H1 (cell line): ENCODE measurements around the gene PTPRD. TPM values are rescaled to one million over a fixed set of nuclear protein-coding genes. Genes with fewer than 3 reads are reported as not detected.

Experiments
- BCL11A ChIP-seq, 2 experiments: IDR thresholded peaks; one replicate each; pipeline ENCODE4 v1.6.1; 2011; ENCODE audit warnings: low read depth in 2 of 2, low read length in 2 of 2, mild to moderate bottlenecking in 2 of 2
- CBX8 ChIP-seq: fragments of 300-800, 300-1000 bp; sonication (generic); IDR thresholded peaks from 2 replicates; pipeline ENCODE4 v1.7.1; 2016; ENCODE audit warnings: low read depth, low read length, borderline replicate concordance
- EP300 ChIP-seq, 2 experiments: IDR thresholded peaks; 1 replicate in 1 of 2; 2 replicates in 1 of 2; pipeline ENCODE4 v1.6.1; 2011 to 2012; ENCODE audit warnings: low read depth in 2 of 2, low read length in 2 of 2, mild to moderate bottlenecking in 2 of 2, borderline replicate concordance in 1 of 2, inconsistent platforms in 1 of 2, moderate library complexity in 1 of 2
- GABPA ChIP-seq: IDR thresholded peaks from 2 replicates; pipeline ENCODE4 v1.6.1; 2011; ENCODE audit warnings: mild to moderate bottlenecking, low read length, moderate library complexity, borderline replicate concordance; ENCODE audit not compliant: insufficient read depth
- JUND ChIP-seq: IDR thresholded peaks from 2 replicates; pipeline ENCODE4 v1.6.1; 2011; ENCODE audit warnings: mild to moderate bottlenecking, improper control_type of control experiment, low read length
- polyA plus RNA-seq, 7 experiments: library from polyadenylated mRNA; depleted of rRNA in 3 of 7; stranded (reverse) in 5 of 7; unstranded in 2 of 7; fragments of >200 nt in 5 of 7; fragments of 200-250 nt in 2 of 7; gene quantifications; 1 replicate in 5 of 7; 2 replicates in 1 of 7; 4 replicates in 1 of 7; pipeline versions ENCODE4 v1.2.1 to v1.2.3, GENCODE V29; 2011 to 2013; ENCODE audit warnings: missing spikeins in 2 of 7, mixed read lengths in 2 of 7
- total RNA-seq: library from RNA; stranded (reverse); fragmentation: NEBNext Ultra II Directional; extraction: Animal tissue kit (Norgen Biotek cat#: 25700); gene quantifications from 2 replicates; pipeline ENCODE4 v1.2.1, GENCODE V29; 2021
- TF ChIP-seq, protein P1 (sequence below): IDR thresholded peaks from 2 replicates; pipeline ENCODE4 v1.6.1; 2012; ENCODE audit warnings: inconsistent platforms

The PTPRD gene
- total and polyA plus RNA-seq, 2 of the 8 experiments (the other 6 are each of a cell fraction or from before 2014, with no cell fraction given), result 17.2 to 77.0 TPM

DNA sequence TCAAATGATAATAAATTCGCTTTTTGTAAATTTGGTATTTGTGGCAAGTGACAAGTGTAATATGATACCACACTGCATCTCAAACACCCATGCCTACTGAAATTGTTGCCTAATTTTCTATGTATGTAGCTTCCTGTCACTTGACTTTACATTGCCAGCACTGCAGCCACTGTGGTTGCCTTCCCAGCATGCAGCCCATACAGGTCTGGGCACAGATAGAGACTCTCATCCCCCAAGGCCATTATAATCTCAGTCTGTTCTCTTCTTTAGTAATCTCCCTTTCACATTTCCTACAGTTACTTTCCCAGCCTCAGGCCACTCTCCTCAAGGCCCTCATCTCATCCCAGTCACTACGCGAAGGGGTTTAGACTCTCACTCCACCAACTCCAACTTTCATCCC is 1200.6 kb downstream of the PTPRD start (continued):
- TF ChIP-seq GABPA (no peak), CBX8 (no peak), JUND (no peak), BCL11A (IDR thresholded peaks at IDR 0.05; ENCODE audit: low read depth in 2 of 2, low read length in 2 of 2) (no peak), EP300 (IDR thresholded peaks at IDR 0.05; ENCODE audit: borderline replicate concordance in 1 of 2, low read depth in 2 of 2, low read length in 2 of 2) (no peak)
- TF ChIP-seq, protein P1, sequence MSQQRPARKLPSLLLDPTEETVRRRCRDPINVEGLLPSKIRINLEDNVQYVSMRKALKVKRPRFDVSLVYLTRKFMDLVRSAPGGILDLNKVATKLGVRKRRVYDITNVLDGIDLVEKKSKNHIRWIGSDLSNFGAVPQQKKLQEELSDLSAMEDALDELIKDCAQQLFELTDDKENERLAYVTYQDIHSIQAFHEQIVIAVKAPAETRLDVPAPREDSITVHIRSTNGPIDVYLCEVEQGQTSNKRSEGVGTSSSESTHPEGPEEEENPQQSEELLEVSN, result no peak
